H1 (cell line): Measurements from ENCODE around the gene BRD4. TPM values are rescaled to one million over a fixed set of nuclear protein-coding genes. Genes with fewer than 3 reads are reported as not detected.

Experiments
- CTCF ChIA-PET: fragments of 300-600 bp; sonication (Branson Sonifier 250); formaldehyde crosslinking; loops from one replicate; lab custom pipeline; 2021; ENCODE audit not compliant: partially characterized antibody; lab: Charles Lee
- POLR2A ChIA-PET: fragments of 300-600 bp; sonication (Branson Sonifier 250); formaldehyde crosslinking; loops from one replicate; lab custom pipeline; 2021; ENCODE audit warnings: inconsistent platforms; ENCODE audit not compliant: partially characterized antibody; lab: Charles Lee
- DNase-seq, 2 experiments: peaks; one replicate each; pipeline versions ENCODE4 v3.0.0 to v3.0.0-alpha.2; 2010 to 2022; ENCODE audit warnings: low spot score in 2 of 2, low read depth in 1 of 2, mixed read lengths in 1 of 2
- FAIRE-seq: peaks from 2 replicates; lab custom pipeline; 2011; peaks lifted over from hg19 to GRCh38; lab: Jason Lieb, UNC
- H2AFZ ChIP-seq: 2 replicates; pipeline ENCODE4 v1.8.1; 2012; ENCODE audit warnings: low read length, inconsistent platforms
- H2AK5ac ChIP-seq: 2 replicates; pipeline ENCODE4 v1.6.1; 2013; ENCODE audit warnings: low read depth, low read length
- H2BK120ac ChIP-seq: replicated peaks from 2 replicates; pipeline ENCODE3; 2013; ENCODE audit warnings: low read depth, low read length, inconsistent platforms
- H2BK12ac ChIP-seq: 2 replicates; pipeline ENCODE4 v1.6.1; 2013; ENCODE audit warnings: low read depth, low read length
- H2BK15ac ChIP-seq: 2 replicates; pipeline ENCODE4 v1.6.1; 2013; ENCODE audit warnings: low read length
- H2BK20ac ChIP-seq: 2 replicates; pipeline ENCODE4 v1.6.1; 2013; ENCODE audit warnings: low read length
- H2BK5ac ChIP-seq: 2 replicates; pipeline ENCODE4 v1.6.1; 2013; ENCODE audit warnings: low read depth, low read length
- H3K14ac ChIP-seq: 2 replicates; pipeline ENCODE4 v1.6.1; 2013; ENCODE audit warnings: inconsistent platforms; ENCODE audit not compliant: insufficient read length
- H3K18ac ChIP-seq: 2 replicates; pipeline ENCODE4 v1.6.1; 2013; ENCODE audit warnings: low read length; ENCODE audit errors: extremely low read depth
- H3K23ac ChIP-seq: 2 replicates; pipeline ENCODE4 v1.6.1; 2013; ENCODE audit warnings: inconsistent platforms; ENCODE audit not compliant: insufficient read length
- H3K23me2 ChIP-seq: 2 replicates; pipeline ENCODE4 v1.6.1; 2013; ENCODE audit warnings: low read depth, low read length
- H3K27ac ChIP-seq: 2 replicates; pipeline ENCODE4 v1.6.1; 2011; ENCODE audit warnings: low read depth, low read length, inconsistent platforms
- H3K27me3 ChIP-seq, 4 experiments: replicated peaks in 1 of 4; 1 replicate in 1 of 4; 2 replicates in 3 of 4; pipeline versions ENCODE4 v1.6.1 to v1.8.1; 2011 to 2013; ENCODE audit warnings: low read length in 3 of 4, mild to moderate bottlenecking in 3 of 4, inconsistent platforms in 2 of 4, mixed read lengths in 2 of 4, moderate library complexity in 1 of 4; ENCODE audit not compliant: control insufficient read depth in 3 of 4, insufficient read depth in 3 of 4; ENCODE audit errors: extremely low read depth in 1 of 4
- H3K36me3 ChIP-seq, 4 experiments: 2 replicates each; pipeline versions ENCODE4 v1.6.1 to v1.8.1; 2011 to 2013; ENCODE audit warnings: mild to moderate bottlenecking in 4 of 4, low read length in 3 of 4, moderate library complexity in 2 of 4, control low read depth in 1 of 4, inconsistent platforms in 1 of 4; ENCODE audit not compliant: insufficient read depth in 4 of 4, control insufficient read depth in 2 of 4
- H3K4ac ChIP-seq: replicated peaks from 2 replicates; pipeline ENCODE3; 2013; ENCODE audit warnings: low read length, low read depth, mixed read lengths, inconsistent platforms; ENCODE audit not compliant: insufficient read length
- H3K4me1 ChIP-seq, 4 experiments: replicated peaks in 1 of 4; 1 replicate in 1 of 4; 2 replicates in 3 of 4; pipeline versions ENCODE4 v1.6.1 to v1.8.1; 2011 to 2013; ENCODE audit warnings: low read length in 3 of 4, inconsistent platforms in 2 of 4, mixed read lengths in 1 of 4; ENCODE audit not compliant: insufficient read depth in 4 of 4, control insufficient read depth in 3 of 4
- H3K4me2 ChIP-seq, 2 experiments: 2 replicates each; pipeline versions ENCODE4 v1.6.1 to v1.8.1; 2011 to 2013; ENCODE audit warnings: low read depth in 2 of 2, low read length in 2 of 2, control low read depth in 1 of 2, inconsistent platforms in 1 of 2, mild to moderate bottlenecking in 1 of 2; ENCODE audit not compliant: insufficient read depth in 1 of 2
- H3K4me3 ChIP-seq, 4 experiments: fragments of 200-600, 300-600 bp in 1 of 4; sonication (generic), shearing (Covaris generic), sonication (Bioruptor Twin) in 1 of 4; 2 replicates each; pipeline versions ENCODE4 v1.5.1 to v1.8.1; 2011 to 2016; ENCODE audit warnings: low read length in 4 of 4, low read depth in 3 of 4, control low read depth in 2 of 4, inconsistent platforms in 2 of 4, mild to moderate bottlenecking in 2 of 4, mixed read lengths in 1 of 4, moderate library complexity in 1 of 4; ENCODE audit not compliant: insufficient read depth in 2 of 4; ENCODE audit errors: extremely low read depth in 1 of 4
- H3K56ac ChIP-seq: replicated peaks from 2 replicates; pipeline ENCODE3; 2013; ENCODE audit warnings: low read depth, mild to moderate bottlenecking, mixed read lengths, low read length, inconsistent platforms; ENCODE audit not compliant: insufficient read length
- H3K79me1 ChIP-seq: 2 replicates; pipeline ENCODE4 v1.6.1; 2013; ENCODE audit warnings: low read depth, low read length, control low read depth
- H3K79me2 ChIP-seq, 2 experiments: 2 replicates each; pipeline versions ENCODE4 v1.6.1 to v1.8.1; 2012 to 2013; ENCODE audit warnings: low read length in 2 of 2, mild to moderate bottlenecking in 2 of 2, inconsistent platforms in 1 of 2; ENCODE audit not compliant: insufficient read depth in 2 of 2, control insufficient read depth in 1 of 2
- H3K9ac ChIP-seq, 4 experiments: replicated peaks in 1 of 4; 1 replicate in 1 of 4; 2 replicates in 3 of 4; pipeline versions ENCODE4 v1.6.1 to v1.8.1; 2011 to 2013; ENCODE audit warnings: low read depth in 3 of 4, low read length in 3 of 4, control low read depth in 2 of 4, mild to moderate bottlenecking in 2 of 4, moderate library complexity in 2 of 4, inconsistent platforms in 1 of 4; ENCODE audit errors: extremely low read depth in 1 of 4
- H3K9me3 ChIP-seq, 2 experiments: 2 replicates each; pipeline versions ENCODE4 v1.6.1 to v1.8.1; 2012 to 2013; ENCODE audit warnings: mild to moderate bottlenecking in 2 of 2, moderate library complexity in 2 of 2, control low read depth in 1 of 2, inconsistent platforms in 1 of 2, low read depth in 1 of 2, low read length in 1 of 2, mixed read lengths in 1 of 2; ENCODE audit not compliant: insufficient read depth in 2 of 2
- H4K20me1 ChIP-seq, 2 experiments: replicated peaks in 1 of 2; 2 replicates each; pipeline versions ENCODE3 to v1.8.1; 2011 to 2013; ENCODE audit warnings: inconsistent platforms in 2 of 2, low read length in 2 of 2, mild to moderate bottlenecking in 1 of 2; ENCODE audit not compliant: insufficient read depth in 2 of 2, control insufficient read depth in 1 of 2
- H4K5ac ChIP-seq: 2 replicates; pipeline ENCODE4 v1.6.1; 2013; ENCODE audit warnings: low read length, low read depth, mixed read lengths, inconsistent platforms; ENCODE audit not compliant: insufficient read length
- H4K8ac ChIP-seq: 2 replicates; pipeline ENCODE4 v1.8.0; 2013; ENCODE audit warnings: mild to moderate bottlenecking, moderate library complexity, low read length, inconsistent platforms; ENCODE audit not compliant: insufficient read depth; ENCODE audit errors: extremely low read depth
- H4K91ac ChIP-seq: replicated peaks from 2 replicates; pipeline ENCODE3; 2013; ENCODE audit warnings: low read length, mixed read lengths, inconsistent platforms; ENCODE audit not compliant: insufficient read length
- BRCA1 ChIP-seq: IDR thresholded peaks from 2 replicates; pipeline ENCODE4 v1.6.1; 2012; ENCODE audit warnings: low read depth, low read length, improper control_type of control experiment
- CBX5 ChIP-seq: fragments of 300-800, 300-1000 bp; sonication (generic); IDR thresholded peaks from 2 replicates; pipeline ENCODE4 v1.7.1; 2016; ENCODE audit warnings: antibody characterized with exemption, low read length, low read depth
- CEBPB ChIP-seq: IDR thresholded peaks from 2 replicates; pipeline ENCODE4 v1.6.1; 2012; ENCODE audit warnings: low read depth, low read length
- NANOG ChIP-seq: IDR thresholded peaks from 2 replicates; pipeline ENCODE4 v1.6.1; 2011; ENCODE audit warnings: low read length, low read depth, mild to moderate bottlenecking, inconsistent platforms; ENCODE audit not compliant: insufficient read depth, poor library complexity, severe bottlenecking
- RAD21 ChIP-seq, 2 experiments: IDR thresholded peaks in 1 of 2; conservative IDR thresholded peaks in 1 of 2; 2 replicates each; pipeline ENCODE4 v1.6.1; 2011; ENCODE audit warnings: low read depth in 2 of 2, low read length in 2 of 2, improper control_type of control experiment in 1 of 2, inconsistent platforms in 1 of 2, mild to moderate bottlenecking in 1 of 2, moderate library complexity in 1 of 2
- RXRA ChIP-seq: IDR thresholded peaks from 2 replicates; pipeline ENCODE4 v1.6.1; 2011; ENCODE audit warnings: low read depth, mild to moderate bottlenecking, low read length, moderate library complexity; ENCODE audit not compliant: insufficient read depth
- SIRT6 ChIP-seq: IDR thresholded peaks from one replicate; pipeline ENCODE4 v1.7.1; 2012; ENCODE audit warnings: low read length, inconsistent platforms
- SUZ12 ChIP-seq: fragments of 200-600 bp; sonication (generic); IDR thresholded peaks from 2 replicates; pipeline ENCODE4 v1.6.1; 2012; ENCODE audit warnings: mild to moderate bottlenecking, inconsistent platforms, low read length, moderate library complexity, mixed read lengths
- WGBS, 2 experiments: shearing (Covaris generic) in 1 of 2; methylation state at CpG; one replicate each; pipeline versions ENCODE4 v1.1.6 to v1.1.7; 2013 to 2015; ENCODE audit warnings: low lambda C conversion rate in 2 of 2, mixed read lengths in 2 of 2, inconsistent platforms in 1 of 2, low coverage in 1 of 2, missing lambda C conversion rate in 1 of 2; ENCODE audit not compliant: insufficient replicate concordance in 2 of 2, insufficient coverage in 1 of 2, insufficient read length in 1 of 2; ENCODE audit errors: extremely low coverage in 1 of 2, missing lambda C conversion rate in 1 of 2; 5-methylcytosine and 5-hydroxymethylcytosine counted together
- polyA plus RNA-seq, 7 experiments: library from polyadenylated mRNA; depleted of rRNA in 3 of 7; stranded (reverse) in 5 of 7; unstranded in 2 of 7; fragments of >200 nt in 5 of 7; fragments of 200-250 nt in 2 of 7; gene quantifications; 1 replicate in 5 of 7; 2 replicates in 1 of 7; 4 replicates in 1 of 7; pipeline versions ENCODE4 v1.2.1 to v1.2.3, GENCODE V29; 2011 to 2013; ENCODE audit warnings: missing spikeins in 2 of 7, mixed read lengths in 2 of 7
- total RNA-seq: library from RNA; stranded (reverse); fragmentation: NEBNext Ultra II Directional; extraction: Animal tissue kit (Norgen Biotek cat#: 25700); gene quantifications from 2 replicates; pipeline ENCODE4 v1.2.1, GENCODE V29; 2021
- TF ChIP-seq, protein P1 (sequence below): IDR thresholded peaks from 2 replicates; pipeline ENCODE4 v1.6.1; 2011; ENCODE audit warnings: low read depth, mild to moderate bottlenecking, low read length; ENCODE audit not compliant: insufficient read depth
- TF ChIP-seq, protein P2 (sequence below), 3 experiments: IDR thresholded peaks; 1 replicate in 2 of 3; 2 replicates in 1 of 3; pipeline versions ENCODE4 v1.5.1 to v1.6.1; 2011; ENCODE audit warnings: low read length in 3 of 3, mild to moderate bottlenecking in 3 of 3, inconsistent platforms in 2 of 3, low read depth in 1 of 3, moderate library complexity in 1 of 3; ENCODE audit not compliant: insufficient read depth in 1 of 3; ENCODE audit errors: control extremely low read depth in 1 of 3

BRD4 gene
- total and polyA plus RNA-seq, 2 of the 8 experiments (the other 6 are each of a cell fraction or from before 2014, with no cell fraction given), result 14.1 to 146 TPM

DNA sequence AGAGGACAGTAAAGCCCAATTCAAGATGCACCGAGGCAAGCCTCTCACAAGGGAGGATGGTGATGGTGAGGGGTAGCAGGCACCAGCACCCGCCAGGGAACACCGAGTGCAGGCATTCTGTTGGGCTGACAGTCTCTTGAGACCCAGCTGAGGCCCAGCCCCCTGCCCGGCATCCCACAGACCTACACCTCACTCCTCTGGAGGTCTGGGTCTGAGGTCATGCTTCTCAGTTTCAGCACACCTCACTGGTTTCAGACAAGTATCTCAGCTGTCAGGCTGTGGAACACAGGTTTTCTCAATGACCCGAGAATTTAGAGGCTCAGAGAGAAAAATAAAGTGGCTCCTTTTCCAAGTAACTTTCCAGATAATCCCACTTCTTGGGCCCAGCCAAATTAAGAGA, 72.4 kb downstream of the BRD4 start:
- Histone ChIP-seq H3K79me2 (peaks cover 0 to 23% of the 10 kb centered on the region in 2 experiments; a peak in 1 of 4 replicates), H3K27ac (no peak overlapping the region; the same call in 1 of the 2 replicates), H4K20me1 (peaks cover 16 to 37% of the 10 kb centered on the region in 2 experiments), H3K9me3 (no peaks in the 10 kb centered on the region), H3K4me3 (no peak overlapping the region), H2BK20ac (no peak overlapping the region), H2BK15ac (no peak overlapping the region), H2AFZ (no peak overlapping the region), H3K9ac (no peak overlapping the region), H3K4me1 (no peaks in the 10 kb centered on the region), H3K4me2 (no peak overlapping the region), H3K18ac (no peak overlapping the region), H3K36me3 (peaks cover 64 to 94% (median 76%) of the 10 kb centered on the region in 4 experiments), H3K23ac (no peak overlapping the region), H3K4ac (no peak overlapping the region), H4K91ac (no peak overlapping the region), H2BK12ac (no peak overlapping the region), H4K8ac (no peak overlapping the region), H2BK120ac (no peak overlapping the region), H2AK5ac (no peak overlapping the region), H4K5ac (no peak overlapping the region), H3K14ac (no peak overlapping the region), H3K79me1 (peaks cover 11% of the 10 kb centered on the region), H3K23me2 (no peaks in the 10 kb centered on the region), H3K27me3 (no peaks in the 10 kb centered on the region), H2BK5ac (no peak overlapping the region), H3K56ac (no peak overlapping the region)
- ChIA-PET POLR2A (no interaction called here), CTCF (interaction anchor here (0.6 to 3.4 kb wide), 9 partner anchors 9 to 133 kb away, joined by 3 to 33 read pairs (median 3); no protein-coding TSS in a partner anchor)
- FAIRE-seq (no peak), DNase-seq (no peak)
- WGBS, 2 experiments, result 100% methylated on average over 5 of the region's 5 CpGs; no CpG with 5 or more reads in 1 of the 2 experiments
- TF ChIP-seq CBX5 (no peak), RXRA (no peak), CEBPB (no peak), SUZ12 (no peak), RAD21 (IDR thresholded peaks at IDR 0.05 in 1 of 2, conservative IDR thresholded peaks at IDR 0.05 in 1 of 2; ENCODE audit: low read depth in 2 of 2, low read length in 2 of 2) (no peak), BRCA1 (no peak), SIRT6 (no peak), NANOG (no peak)
- TF ChIP-seq, protein P1, sequence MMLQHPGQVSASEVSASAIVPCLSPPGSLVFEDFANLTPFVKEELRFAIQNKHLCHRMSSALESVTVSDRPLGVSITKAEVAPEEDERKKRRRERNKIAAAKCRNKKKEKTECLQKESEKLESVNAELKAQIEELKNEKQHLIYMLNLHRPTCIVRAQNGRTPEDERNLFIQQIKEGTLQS, result no peak
- TF ChIP-seq, protein P2, sequence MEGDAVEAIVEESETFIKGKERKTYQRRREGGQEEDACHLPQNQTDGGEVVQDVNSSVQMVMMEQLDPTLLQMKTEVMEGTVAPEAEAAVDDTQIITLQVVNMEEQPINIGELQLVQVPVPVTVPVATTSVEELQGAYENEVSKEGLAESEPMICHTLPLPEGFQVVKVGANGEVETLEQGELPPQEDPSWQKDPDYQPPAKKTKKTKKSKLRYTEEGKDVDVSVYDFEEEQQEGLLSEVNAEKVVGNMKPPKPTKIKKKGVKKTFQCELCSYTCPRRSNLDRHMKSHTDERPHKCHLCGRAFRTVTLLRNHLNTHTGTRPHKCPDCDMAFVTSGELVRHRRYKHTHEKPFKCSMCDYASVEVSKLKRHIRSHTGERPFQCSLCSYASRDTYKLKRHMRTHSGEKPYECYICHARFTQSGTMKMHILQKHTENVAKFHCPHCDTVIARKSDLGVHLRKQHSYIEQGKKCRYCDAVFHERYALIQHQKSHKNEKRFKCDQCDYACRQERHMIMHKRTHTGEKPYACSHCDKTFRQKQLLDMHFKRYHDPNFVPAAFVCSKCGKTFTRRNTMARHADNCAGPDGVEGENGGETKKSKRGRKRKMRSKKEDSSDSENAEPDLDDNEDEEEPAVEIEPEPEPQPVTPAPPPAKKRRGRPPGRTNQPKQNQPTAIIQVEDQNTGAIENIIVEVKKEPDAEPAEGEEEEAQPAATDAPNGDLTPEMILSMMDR (IDR thresholded peaks at IDR 0.05; ENCODE audit: control extremely low read depth in 1 of 3, insufficient read depth in 1 of 3, low read depth in 1 of 3, low read length in 3 of 3), result no peak
